OCI-LY7 (cell line): ENCODE measurements around the gene ZNF605.

Experiments
- CTCF ChIP-seq: fragments of 200-600 bp; sonication (generic); conservative IDR thresholded peaks from 2 replicates; pipeline ENCODE4 v1.5.1; 2014; ENCODE audit warnings: mild to moderate bottlenecking, antibody characterized with exemption, low read length, moderate library complexity, mixed read lengths
- EZH2phosphoT487 ChIP-seq: fragments of 200-600 bp; sonication (generic); IDR thresholded peaks from 2 replicates; pipeline ENCODE4 v1.6.1; 2018; ENCODE audit warnings: low read depth, borderline replicate concordance, mild to moderate bottlenecking, mixed run types, antibody characterized with exemption, low read length, moderate library complexity, mixed read lengths

DNA sequence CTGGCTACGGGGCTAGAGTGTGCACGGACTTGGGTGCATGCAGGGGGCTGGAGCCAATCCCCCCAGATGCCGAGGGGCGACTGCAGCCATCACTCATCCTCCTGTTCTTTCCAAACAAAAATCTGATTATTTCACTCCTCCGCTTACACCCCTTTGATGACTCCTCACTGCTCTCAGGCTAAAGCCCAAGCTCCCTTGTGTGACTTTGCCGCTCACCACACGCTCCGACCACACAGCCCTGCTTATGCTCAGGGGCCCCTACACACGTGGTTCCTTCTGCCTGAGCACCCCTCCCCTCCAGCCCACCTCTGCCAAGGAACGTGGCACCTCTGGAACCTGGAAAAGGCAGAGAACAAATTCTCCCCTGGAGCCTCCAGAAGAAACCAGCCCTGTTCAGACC, 82.4 kb downstream of the ZNF605 start:
- TF ChIP-seq CTCF (no peak), EZH2phosphoT487 (no peak)
